ENCODE results near the gene RSU1. TPM values are rescaled to one million over a fixed set of nuclear protein-coding genes. Genes with fewer than 3 reads are reported as not detected.

The RSU1 gene
- total RNA-seq, 1 donor = 94.1 TPM

GRCh38 chr10:16814012-16814411 is 3.2 kb downstream of the RSU1 start:
- H3K4me1 ChIP-seq (ENCODE audit: insufficient read depth, low read length) = peaks cover 16% of the 10 kb centered on the region
- no peak overlapping the region for H3K4me3 ChIP-seq (ENCODE audit: insufficient read depth, low read length)
- H3K27me3 ChIP-seq (ENCODE audit: insufficient read depth, low read length) = no peaks in the 10 kb centered on the region

GRCh38 chr10:16812676-16813075 is 4.5 kb downstream of the RSU1 start:
- no peak overlapping the region for H3K27ac ChIP-seq (ENCODE audit: low read depth, low read length)
- TF ChIP-seq CTCF (IDR thresholded peaks at IDR 0.05; ENCODE audit: extremely low read depth, low read depth, low read length) = no peak
- H3K27me3 ChIP-seq (ENCODE audit: insufficient read depth, low read length) = no peaks in the 10 kb centered on the region
- H4K20me1 ChIP-seq (ENCODE audit: insufficient read depth, low read length) = peaks cover 27% of the 10 kb centered on the region
- no peak for DNase-seq (ENCODE audit: insufficient read length, low spot score, missing footprints)
- H2AFZ ChIP-seq (ENCODE audit: low read length) = no peak overlapping the region
- peaks cover 86% of the 10 kb centered on the region for H3K79me2 ChIP-seq (ENCODE audit: insufficient read depth, low read length)
- H3K36me3 ChIP-seq (ENCODE audit: insufficient read depth, low read length) = no peaks in the 10 kb centered on the region
- H3K4me1 ChIP-seq (ENCODE audit: insufficient read depth, low read length) = peaks cover 9% of the 10 kb centered on the region
- H3K9me3 ChIP-seq (ENCODE audit: low read depth, low read length) = no peaks in the 10 kb centered on the region
- H3K4me2 ChIP-seq (ENCODE audit: insufficient read depth, low read length) = no peak overlapping the region
- no peak overlapping the region for H3K4me3 ChIP-seq (ENCODE audit: insufficient read depth, low read length)

More at GRCh38 chr10:16814012-16814411, 3.2 kb downstream of the RSU1 start:
- Histone ChIP-seq H3K27ac (ENCODE audit: low read depth, low read length) (no peak overlapping the region), H3K9me3 (ENCODE audit: low read depth, low read length) (no peaks in the 10 kb centered on the region), H3K36me3 (ENCODE audit: insufficient read depth, low read length) (no peaks in the 10 kb centered on the region), H3K79me2 (ENCODE audit: insufficient read depth, low read length) (peaks cover 74% of the 10 kb centered on the region), H3K4me2 (ENCODE audit: insufficient read depth, low read length) (no peak overlapping the region), H2AFZ (ENCODE audit: low read length) (no peak overlapping the region), H4K20me1 (ENCODE audit: insufficient read depth, low read length) (peaks cover 19% of the 10 kb centered on the region)
- TF ChIP-seq CTCF (IDR thresholded peaks at IDR 0.05; ENCODE audit: extremely low read depth, low read depth, low read length) = no peak
- DNase-seq (ENCODE audit: insufficient read length, low spot score, missing footprints) = no peak

GRCh38 chr10:16811765-16812164 is 5.5 kb downstream of the RSU1 start:
- Histone ChIP-seq H3K27ac (ENCODE audit: low read depth, low read length) (no peak overlapping the region), H4K20me1 (ENCODE audit: insufficient read depth, low read length) (peaks cover 31% of the 10 kb centered on the region), H3K36me3 (ENCODE audit: insufficient read depth, low read length) (no peaks in the 10 kb centered on the region), H3K4me2 (ENCODE audit: insufficient read depth, low read length) (no peak overlapping the region), H3K79me2 (ENCODE audit: insufficient read depth, low read length) (peaks cover 90% of the 10 kb centered on the region), H3K9me3 (ENCODE audit: low read depth, low read length) (no peaks in the 10 kb centered on the region), H3K4me1 (ENCODE audit: insufficient read depth, low read length) (peaks cover 9% of the 10 kb centered on the region), H2AFZ (ENCODE audit: low read length) (no peak overlapping the region), H3K27me3 (ENCODE audit: insufficient read depth, low read length) (no peaks in the 10 kb centered on the region), H3K4me3 (ENCODE audit: insufficient read depth, low read length) (no peak overlapping the region)
- DNase-seq (ENCODE audit: insufficient read length, low spot score, missing footprints) = no peak
- no peak for TF ChIP-seq CTCF (IDR thresholded peaks at IDR 0.05; ENCODE audit: extremely low read depth, low read depth, low read length)

- Histone ChIP-seq H2AFZ (ENCODE audit: low read length) (no peak overlapping the region), H3K9me3 (ENCODE audit: low read depth, low read length) (no peaks in the 10 kb centered on the region), H3K4me1 (ENCODE audit: insufficient read depth, low read length) (peaks cover 4% of the 10 kb centered on the region), H4K20me1 (ENCODE audit: insufficient read depth, low read length) (peaks cover 29% of the 10 kb centered on the region), H3K36me3 (ENCODE audit: insufficient read depth, low read length) (no peaks in the 10 kb centered on the region), H3K4me2 (ENCODE audit: insufficient read depth, low read length) (no peak overlapping the region), H3K27me3 (ENCODE audit: insufficient read depth, low read length) (no peaks in the 10 kb centered on the region), H3K27ac (ENCODE audit: low read depth, low read length) (no peak overlapping the region), H3K4me3 (ENCODE audit: insufficient read depth, low read length) (no peak overlapping the region), H3K79me2 (ENCODE audit: insufficient read depth, low read length) (peaks cover 89% of the 10 kb centered on the region)
- TF ChIP-seq CTCF (IDR thresholded peaks at IDR 0.05; ENCODE audit: extremely low read depth, low read depth, low read length) = no peak
- peak; percentile 30 for DNase-seq (ENCODE audit: insufficient read length, low spot score, missing footprints)
Observed at GRCh38 chr10:16811292-16811691, 5.9 kb downstream of the RSU1 start.
